Uterine smooth muscle cell (primary cell): Measurements from ENCODE around the gene SIX6. TPM values are rescaled to one million over a fixed set of nuclear protein-coding genes. Genes with fewer than 3 reads are reported as not detected.

Source experiments
- total RNA-seq: library from RNA; depleted of rRNA; stranded (reverse); fragments of >200 nt; gene quantifications from 2 replicates; pipeline ENCODE4 v1.2.3, GENCODE V29; 2014

Gene SIX6
- total RNA-seq: not detected in 2 replicates

GRCh38 chr14:60508707-60509437 lies at the start of gene SIX6:
TSS of gene SIX6 (plus strand) at chr14:60509146. CDS start at chr14:60509399, 253 bp downstream.

GRCh38 chr14:60485598-60486251 lies 23.2 kb upstream of the SIX6 start, which contains the start of gene C14orf39:
TSS of gene C14orf39 (minus strand) at chr14:60486063. CDS start at chr14:60485078, 985 bp downstream.

Other genes starting within 250 kb of the SIX6 start
- gene C14orf39, start 23.1 kb upstream of the SIX6 start, total RNA-seq: not detected in 2 replicates
- 0.12 and 0.33 TPM in 2 replicates for gene SIX1, start 140.3 kb downstream of the SIX6 start, total RNA-seq
- gene SIX4, start 215.2 kb downstream of the SIX6 start, total RNA-seq: 8.2 and 17.4 TPM in 2 replicates
- gene MNAT1, start 225.6 kb downstream of the SIX6 start, total RNA-seq: 54.9 and 68.9 TPM in 2 replicates